OCI-LY3 (cell line): ENCODE results near the gene OR8A1.

Source experiments
- H2AFZ ChIP-seq: fragments of 200-600, 300-600 bp; shearing (Covaris generic); 2 replicates; pipeline ENCODE4 v1.6.0; 2014; ENCODE audit warnings: antibody characterized with exemption, low read depth, low read length
- H3K27ac ChIP-seq: fragments of 200-600, 300-600 bp; sonication (generic); 2 replicates; pipeline ENCODE4 v1.5.1; 2014; ENCODE audit warnings: mild to moderate bottlenecking, low read length, moderate library complexity, mixed read lengths
- H3K27me3 ChIP-seq: fragments of 200-600, 300-600 bp; sonication (generic); 2 replicates; pipeline ENCODE4 v1.6.1; 2014; ENCODE audit warnings: low read depth, low read length, mixed read lengths
- H3K36me3 ChIP-seq: fragments of 200-600, 300-600 bp; sonication (generic); replicated peaks from 2 replicates; pipeline ENCODE3; 2014; ENCODE audit warnings: low read depth, low read length, mixed read lengths
- H3K4me1 ChIP-seq: fragments of 300-600, 200-600 bp; sonication (generic); 2 replicates; pipeline ENCODE4 v1.6.1; 2014; ENCODE audit warnings: low read length, mixed read lengths
- H3K4me2 ChIP-seq: fragments of 200-600, 300-600 bp; sonication (generic); 2 replicates; pipeline ENCODE4 v1.6.1; 2014; ENCODE audit warnings: low read length, mixed read lengths
- H3K4me3 ChIP-seq: fragments of 300-600, 200-600 bp; sonication (generic); 2 replicates; pipeline ENCODE4 v1.5.1; 2014; ENCODE audit warnings: antibody characterized with exemption, mild to moderate bottlenecking, low read length, moderate library complexity
- H3K79me2 ChIP-seq: fragments of 300-600, 200-600 bp; shearing (Covaris generic); 2 replicates; pipeline ENCODE4 v1.6.1; 2014; ENCODE audit warnings: mild to moderate bottlenecking, low read length, mixed read lengths
- H3K9ac ChIP-seq: fragments of 300-600, 200-600 bp; shearing (Covaris generic); 2 replicates; pipeline ENCODE4 v1.6.0; 2014; ENCODE audit warnings: mild to moderate bottlenecking, low read length, moderate library complexity
- H3K9me3 ChIP-seq: fragments of 200-600, 300-600 bp; shearing (Covaris generic); 2 replicates; pipeline ENCODE4 v1.6.1; 2014; ENCODE audit warnings: low read length, mixed read lengths; ENCODE audit not compliant: insufficient read depth
- H4K20me1 ChIP-seq: fragments of 200-600, 300-600 bp; sonication (generic); 2 replicates; pipeline ENCODE4 v1.6.1; 2016; ENCODE audit warnings: low read length, mixed read lengths; ENCODE audit not compliant: insufficient read depth
- CTCF ChIP-seq: fragments of 200-600, 300-600 bp; sonication (generic); IDR thresholded peaks from 2 replicates; pipeline ENCODE4 v1.5.1; 2014; ENCODE audit warnings: antibody characterized with exemption, low read length, low read depth
- EZH2phosphoT487 ChIP-seq: fragments of 200-600 bp; shearing (Covaris generic); IDR thresholded peaks from 2 replicates; pipeline ENCODE4 v1.6.1; 2018; ENCODE audit warnings: antibody characterized with exemption, mixed run types, low read depth

Gene OR8A1

DNA sequence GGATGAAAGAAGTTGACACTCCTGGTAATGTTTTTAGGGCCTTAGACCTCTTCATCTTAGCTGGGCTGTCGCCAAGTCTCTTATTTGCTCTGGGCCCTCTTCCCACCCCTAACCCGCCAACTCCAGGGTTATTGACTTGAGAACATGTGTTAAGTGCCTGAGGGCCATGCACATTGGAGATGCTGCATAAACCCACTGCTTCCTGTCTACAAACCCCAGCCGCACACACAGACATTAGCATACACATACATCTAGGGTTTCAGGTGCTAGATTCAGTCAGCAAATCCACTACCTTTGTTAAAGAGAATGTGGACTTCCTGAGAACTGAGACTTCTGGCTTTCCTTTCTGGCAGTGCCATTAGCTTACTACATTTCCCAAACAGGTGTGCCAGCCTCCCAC is 42.2 kb downstream of the OR8A1 start:
- H4K20me1 ChIP-seq = no peaks in the 10 kb centered on the region
- H3K4me2 ChIP-seq = no peak overlapping the region
- peak overlapping the region; percentile 44; the same call in 1 of the 2 replicates for H2AFZ ChIP-seq
- H3K79me2 ChIP-seq = no peaks in the 10 kb centered on the region
- no peak overlapping the region for H3K27ac ChIP-seq
- H3K4me1 ChIP-seq = no peaks in the 10 kb centered on the region
- no peak overlapping the region for H3K9ac ChIP-seq
- no peak for TF ChIP-seq EZH2phosphoT487
- no peak for TF ChIP-seq CTCF
- no peaks in the 10 kb centered on the region for H3K27me3 ChIP-seq
- no peak overlapping the region for H3K4me3 ChIP-seq
- H3K9me3 ChIP-seq = no peaks in the 10 kb centered on the region
- H3K36me3 ChIP-seq = no peaks in the 10 kb centered on the region

- Histone ChIP-seq H3K4me2 (no peak overlapping the region), H3K36me3 (no peaks in the 10 kb centered on the region), H3K9me3 (no peaks in the 10 kb centered on the region), H3K27me3 (no peaks in the 10 kb centered on the region), H2AFZ (no peak overlapping the region), H3K4me3 (no peak overlapping the region), H3K27ac (no peak overlapping the region), H3K9ac (no peak overlapping the region), H3K79me2 (no peaks in the 10 kb centered on the region), H4K20me1 (no peaks in the 10 kb centered on the region), H3K4me1 (no peaks in the 10 kb centered on the region)
- TF ChIP-seq EZH2phosphoT487 (no peak), CTCF (no peak)
Observed at GRCh38 chr11:124612567-124613246, 42.9 kb downstream of the OR8A1 start.

GRCh38 chr11:124618863-124619262 is 49.1 kb downstream of the OR8A1 start:
- no peak overlapping the region for H3K4me3 ChIP-seq
- TF ChIP-seq EZH2phosphoT487 (no peak), CTCF (no peak)

More at GRCh38 chr11:124618863-124619262, 49.1 kb downstream of the OR8A1 start:
- Histone ChIP-seq H3K9me3 (no peaks in the 10 kb centered on the region), H3K79me2 (peaks cover 13% of the 10 kb centered on the region), H3K4me1 (peaks cover 9% of the 10 kb centered on the region), H2AFZ (no peak overlapping the region), H3K4me2 (no peak overlapping the region), H3K36me3 (no peaks in the 10 kb centered on the region), H3K27me3 (no peaks in the 10 kb centered on the region), H3K27ac (no peak overlapping the region), H4K20me1 (peaks cover 5% of the 10 kb centered on the region), H3K9ac (no peak overlapping the region)
